Activated CD4-positive, CD25-positive, alpha-beta regulatory T cell treated with anti-CD3 and anti-CD28 coated beads, Interleukin-2, amount 50 U/mL, for 16 hours (primary cell): ENCODE measurements around the gene ORC6.

Source experiments
- DNase-seq: peaks from one replicate; pipeline ENCODE4 v3.0.0-alpha.2; 2020; ENCODE audit warnings: low read depth, low spot score

ORC6 gene

GRCh38 chr16:46701615-46702014 is 12.2 kb downstream of the ORC6 start:
- no peak for DNase-seq

GRCh38 chr16:46702030-46702429 is 12.6 kb downstream of the ORC6 start:
- DNase-seq, result no peak

- no peak for DNase-seq
These were observed 17.2 kb downstream of the ORC6 start for GRCh38 chr16:46706642-46707041.

GRCh38 chr16:46709469-46710005 is 20.1 kb downstream of the ORC6 start:
- DNase-seq, result no peak

- no peak for DNase-seq
These were observed 21.9 kb downstream of the ORC6 start for GRCh38 chr16:46711106-46712058.

- no peak for DNase-seq
These were observed 23.5 kb downstream of the ORC6 start for GRCh38 chr16:46712911-46713310.

- DNase-seq, result no peak
These were observed 24.2 kb downstream of the ORC6 start for GRCh38 chr16:46713634-46714033.

GRCh38 chr16:46714797-46715591 is 25.5 kb downstream of the ORC6 start:
- no peak for DNase-seq

GRCh38 chr16:46715769-46716305 is 26.4 kb downstream of the ORC6 start:
- DNase-seq, result no peak

GRCh38 chr16:46717692-46718091 is 28.2 kb downstream of the ORC6 start:
- no peak for DNase-seq

- DNase-seq, result no peak
These were observed 28.8 kb downstream of the ORC6 start for GRCh38 chr16:46718214-46718613.

GRCh38 chr16:46719528-46719927 is 30.1 kb downstream of the ORC6 start:
- no peak for DNase-seq

GRCh38 chr16:46720619-46721018 is 31.2 kb downstream of the ORC6 start:
- no peak for DNase-seq

- no peak for DNase-seq
These were observed 32.4 kb downstream of the ORC6 start for GRCh38 chr16:46721885-46722284.

GRCh38 chr16:46727184-46727583 is 37.7 kb downstream of the ORC6 start:
- DNase-seq, result no peak

- DNase-seq, result no peak
These were observed 38.2 kb downstream of the ORC6 start for GRCh38 chr16:46727630-46728029.

GRCh38 chr16:46728806-46729205 is 39.3 kb downstream of the ORC6 start:
- no peak for DNase-seq

- no peak for DNase-seq
These were observed 40.0 kb downstream of the ORC6 start for GRCh38 chr16:46729326-46729995.

- DNase-seq, result no peak
These were observed 40.7 kb downstream of the ORC6 start for GRCh38 chr16:46730126-46730525.

GRCh38 chr16:46730801-46731690 is 41.6 kb downstream of the ORC6 start:
- no peak for DNase-seq
